GM18907 (cell line): ENCODE data around the gene YEATS4.
A peak's percentile ranks its signal among the peaks of the same experiment; 100 is the strongest.

Experiments
- ATAC-seq: cut with Tn5 transposase; IDR thresholded peaks from one replicate; pipeline ENCODE4 v1.9.1; 2021; ENCODE audit warnings: mild to moderate bottlenecking, moderate library complexity; ENCODE audit not compliant: unreplicated experiment

Gene YEATS4

GRCh38 chr12:69388371-69388770 is 28.8 kb downstream of the YEATS4 start:
- peak; percentile 42 for ATAC-seq

GRCh38 chr12:69389831-69390230 is 30.3 kb downstream of the YEATS4 start:
- ATAC-seq = no peak

DNA sequence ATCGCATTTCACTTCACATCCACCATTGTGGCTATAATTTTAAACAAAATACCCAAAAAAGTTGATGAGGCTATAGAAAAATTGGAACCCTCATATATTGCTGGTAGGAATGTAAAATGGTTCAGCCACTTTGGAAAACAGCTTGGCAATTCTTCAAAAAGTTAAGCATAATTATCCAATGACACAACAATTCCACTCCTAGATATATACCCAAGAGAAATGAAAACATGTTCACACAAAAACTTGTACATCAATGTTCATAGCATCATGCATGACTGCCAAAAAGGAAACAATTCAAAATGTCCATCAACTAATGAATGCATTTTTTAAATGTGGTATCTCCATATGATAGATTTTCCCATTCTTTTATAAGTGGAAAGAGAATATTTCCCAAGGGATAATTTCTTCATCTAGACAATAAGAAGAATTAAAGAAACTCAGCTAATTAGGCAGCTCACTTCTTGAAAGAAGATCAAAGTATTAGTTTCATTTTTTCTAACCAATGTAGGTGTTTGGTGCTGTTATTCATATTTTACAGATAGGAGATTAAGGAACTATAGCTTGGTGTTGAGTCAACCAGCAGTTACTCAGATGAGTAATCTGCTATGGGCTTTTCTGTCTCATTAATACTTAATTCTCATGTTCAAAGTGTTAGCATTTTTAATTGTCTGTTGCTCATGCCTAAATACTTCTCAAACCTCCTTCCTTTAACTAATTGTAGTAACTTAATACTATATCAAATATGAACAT is 32.8 kb downstream of the YEATS4 start:
- ATAC-seq = peak; percentile 75

DNA sequence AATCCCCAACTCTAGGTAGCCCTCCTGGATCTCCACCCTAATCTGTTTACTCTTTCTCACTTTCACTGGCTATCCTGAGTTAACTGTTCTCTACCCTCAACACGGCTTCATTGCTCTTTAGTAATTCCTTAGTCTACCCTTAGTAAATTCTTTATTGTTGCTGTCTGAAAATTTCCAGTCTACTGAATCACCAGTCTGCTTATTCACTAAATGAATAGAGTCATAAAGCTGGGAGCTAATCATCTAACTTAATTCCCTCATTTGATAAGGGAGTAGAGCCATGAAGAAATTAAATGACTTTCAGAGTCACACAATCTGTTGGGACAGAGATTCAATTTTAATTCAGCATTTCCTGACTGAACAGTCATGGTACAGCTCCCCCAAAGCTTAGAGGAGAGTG is 36.5 kb downstream of the YEATS4 start:
- ATAC-seq = no peak

- no peak for ATAC-seq
These were observed 37.4 kb downstream of the YEATS4 start for GRCh38 chr12:69396963-69397362.

GRCh38 chr12:69397978-69398377 is 38.4 kb downstream of the YEATS4 start:
- no peak for ATAC-seq

GRCh38 chr12:69401940-69402339 is 42.4 kb downstream of the YEATS4 start:
- no peak for ATAC-seq

DNA sequence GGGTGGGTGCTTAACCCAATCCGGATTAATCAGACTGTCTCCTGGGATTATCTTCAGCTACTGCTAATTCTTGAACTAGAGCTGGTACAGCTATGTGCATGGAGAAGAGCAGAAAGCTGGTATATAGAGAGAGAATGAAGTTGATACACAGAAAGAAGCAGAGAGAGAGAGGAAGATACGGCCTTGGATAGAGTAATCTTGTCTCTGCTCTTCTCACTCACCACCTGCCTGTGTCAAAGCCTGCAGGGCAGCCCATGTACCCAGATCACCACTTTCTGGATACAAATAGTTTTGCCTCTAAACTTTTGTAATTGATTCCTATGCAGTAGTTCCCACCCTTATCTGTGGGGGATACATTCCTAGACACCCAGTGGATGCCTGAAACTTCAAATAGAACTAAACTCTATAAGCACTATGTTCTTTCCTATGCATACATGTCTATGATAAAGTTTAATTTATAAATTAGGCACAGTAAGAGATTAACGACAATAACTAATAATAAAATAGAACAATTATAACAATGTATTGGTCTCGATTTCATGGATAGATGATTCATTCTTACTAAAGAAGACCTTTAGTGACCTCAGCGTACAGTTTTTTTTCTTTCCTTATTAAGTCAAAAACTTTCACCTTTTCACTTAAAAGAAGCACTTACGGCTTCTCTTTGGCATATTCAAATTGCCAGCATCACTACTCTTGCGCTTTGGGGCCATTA is 45.5 kb downstream of the YEATS4 start:
- ATAC-seq = no peak

- no peak for ATAC-seq
These were observed 46.0 kb downstream of the YEATS4 start for GRCh38 chr12:69405566-69405865.

DNA sequence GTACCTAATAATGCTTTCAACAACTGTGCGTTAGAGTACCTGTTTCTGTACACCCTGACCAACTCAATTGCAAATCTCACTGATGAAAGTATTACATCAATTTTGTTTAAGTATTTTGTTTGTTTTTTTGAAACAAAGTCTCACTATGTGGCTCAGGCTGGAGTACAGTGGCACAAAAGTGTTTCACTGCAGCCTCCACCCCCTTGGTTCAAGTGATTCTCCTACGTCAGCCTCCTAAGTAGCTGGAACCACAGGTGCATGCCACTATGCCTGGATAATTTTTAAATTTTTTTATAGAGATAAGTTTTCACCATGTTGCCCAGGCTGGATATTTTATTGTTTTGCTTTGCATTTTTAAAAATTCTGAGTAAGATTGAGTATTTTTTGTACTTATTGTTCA is 46.7 kb downstream of the YEATS4 start:
- no peak for ATAC-seq

DNA sequence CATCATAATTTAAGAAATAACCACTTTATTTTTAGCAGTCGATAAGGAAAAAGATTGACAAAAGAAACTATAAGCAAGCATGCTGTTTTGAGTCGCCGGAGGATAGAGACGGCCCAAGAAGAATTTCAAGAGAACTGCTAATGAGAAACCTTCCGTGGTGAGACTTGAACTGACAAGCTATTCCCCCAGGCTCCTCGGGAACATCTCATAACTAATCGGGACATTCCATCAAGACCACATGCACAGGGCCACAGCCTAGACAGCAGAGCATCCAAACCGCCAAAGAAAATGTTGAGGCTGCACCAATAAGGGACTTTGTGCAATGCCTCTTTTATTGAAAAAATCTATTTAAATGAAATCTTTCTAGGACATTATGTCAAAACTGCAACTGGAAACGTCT is 51.0 kb downstream of the YEATS4 start:
- ATAC-seq = no peak

DNA sequence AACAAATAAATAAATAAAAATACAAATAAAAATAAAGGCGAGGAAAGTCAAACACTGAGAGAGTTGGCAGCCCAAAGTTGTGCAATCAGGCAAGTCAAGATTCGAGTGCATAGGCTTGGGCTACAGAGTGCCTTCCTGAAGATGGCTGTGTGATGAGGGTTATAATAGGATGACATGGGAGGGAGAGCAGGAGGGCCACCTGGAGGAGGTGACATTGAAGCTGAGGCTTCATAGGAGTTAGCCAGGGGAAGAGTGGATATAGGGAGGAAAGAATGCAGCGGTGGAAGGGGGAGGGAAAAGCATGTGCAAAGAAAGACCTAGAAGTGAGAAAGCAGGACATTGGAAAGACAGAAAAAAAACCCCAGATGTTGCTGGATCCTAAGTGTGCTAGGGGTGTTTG is 53.1 kb downstream of the YEATS4 start:
- ATAC-seq = no peak

DNA sequence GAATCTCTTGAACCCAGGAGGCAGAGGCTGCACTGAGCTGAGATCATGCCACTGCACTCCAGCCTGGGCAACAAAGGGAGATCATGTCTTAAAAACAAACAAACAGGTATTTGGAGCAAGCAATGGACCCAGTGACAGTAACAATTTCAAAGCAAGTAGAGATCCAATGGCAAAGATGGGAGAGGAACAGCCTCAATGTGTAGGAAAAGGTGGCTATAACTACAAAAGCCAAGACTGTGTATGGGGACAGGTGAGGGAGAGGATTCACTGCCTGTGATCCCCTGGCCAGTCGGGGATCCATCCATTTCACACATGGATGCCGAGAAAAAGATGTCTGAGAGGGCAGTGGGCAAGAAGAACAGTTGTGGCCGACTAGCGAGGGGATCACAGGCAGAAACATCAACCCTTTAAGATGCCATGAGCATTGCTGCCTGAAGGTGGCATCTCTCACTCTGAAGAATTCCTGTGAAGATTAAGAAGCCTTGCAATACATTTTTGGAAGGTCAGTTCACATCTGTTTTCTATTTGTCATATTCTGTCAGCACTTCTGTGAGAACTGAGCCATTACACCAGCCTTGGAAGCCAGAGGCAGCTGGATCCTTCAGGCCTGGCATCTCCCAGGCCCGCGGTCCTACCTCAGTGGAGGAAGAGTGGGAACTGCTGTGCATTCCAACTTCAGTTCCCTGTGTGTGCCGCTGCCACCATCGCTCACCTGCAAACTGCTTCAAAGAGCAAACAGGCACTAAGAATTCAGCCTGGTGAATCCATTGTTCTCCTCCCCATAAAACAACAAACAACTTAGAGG is 56.1 kb downstream of the YEATS4 start:
- no peak for ATAC-seq

- no peak for ATAC-seq
These were observed 57.7 kb downstream of the YEATS4 start for GRCh38 chr12:69417231-69417630.

DNA sequence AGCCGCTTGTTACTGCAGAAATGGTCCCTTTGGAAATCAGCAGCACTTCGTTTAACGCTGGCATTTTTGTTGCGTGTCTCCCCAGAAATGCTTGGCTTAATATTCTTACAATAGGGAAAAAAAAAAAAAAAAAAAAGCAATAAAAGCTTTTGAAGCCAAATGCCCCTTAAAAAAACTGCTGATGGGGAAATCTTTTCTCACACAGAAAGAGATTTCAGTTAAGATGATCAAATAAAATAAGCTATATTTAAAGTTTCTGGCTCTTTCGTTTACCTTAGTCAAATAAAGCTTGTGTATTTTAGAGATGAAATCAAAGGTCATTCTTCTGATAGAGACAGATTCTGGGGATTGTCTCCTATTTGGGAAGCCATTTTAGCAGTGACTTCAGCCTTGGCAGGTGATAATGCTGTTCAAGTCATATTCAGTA is 58.2 kb downstream of the YEATS4 start:
- no peak for ATAC-seq

GRCh38 chr12:69419701-69420100 is 60.2 kb downstream of the YEATS4 start:
- ATAC-seq = no peak

DNA sequence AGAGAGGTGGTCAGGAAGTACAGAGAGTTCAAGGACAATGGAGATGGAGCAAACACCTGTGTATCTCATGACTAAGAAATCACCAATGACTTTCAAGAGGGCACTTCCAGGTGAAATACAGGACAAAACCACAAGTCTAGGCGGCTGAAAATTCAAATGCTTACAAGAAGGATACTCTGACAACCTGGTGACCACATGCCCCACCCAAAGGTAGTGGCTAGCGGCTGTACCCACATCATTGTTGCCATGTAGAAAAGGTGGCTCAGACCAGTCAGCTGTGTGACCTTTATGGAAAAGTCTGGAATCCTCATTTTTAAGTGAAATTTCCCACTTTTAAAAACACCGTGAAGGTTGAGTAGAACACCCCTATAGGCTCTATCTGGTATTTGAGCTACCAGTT is 62.0 kb downstream of the YEATS4 start:
- ATAC-seq = no peak

DNA sequence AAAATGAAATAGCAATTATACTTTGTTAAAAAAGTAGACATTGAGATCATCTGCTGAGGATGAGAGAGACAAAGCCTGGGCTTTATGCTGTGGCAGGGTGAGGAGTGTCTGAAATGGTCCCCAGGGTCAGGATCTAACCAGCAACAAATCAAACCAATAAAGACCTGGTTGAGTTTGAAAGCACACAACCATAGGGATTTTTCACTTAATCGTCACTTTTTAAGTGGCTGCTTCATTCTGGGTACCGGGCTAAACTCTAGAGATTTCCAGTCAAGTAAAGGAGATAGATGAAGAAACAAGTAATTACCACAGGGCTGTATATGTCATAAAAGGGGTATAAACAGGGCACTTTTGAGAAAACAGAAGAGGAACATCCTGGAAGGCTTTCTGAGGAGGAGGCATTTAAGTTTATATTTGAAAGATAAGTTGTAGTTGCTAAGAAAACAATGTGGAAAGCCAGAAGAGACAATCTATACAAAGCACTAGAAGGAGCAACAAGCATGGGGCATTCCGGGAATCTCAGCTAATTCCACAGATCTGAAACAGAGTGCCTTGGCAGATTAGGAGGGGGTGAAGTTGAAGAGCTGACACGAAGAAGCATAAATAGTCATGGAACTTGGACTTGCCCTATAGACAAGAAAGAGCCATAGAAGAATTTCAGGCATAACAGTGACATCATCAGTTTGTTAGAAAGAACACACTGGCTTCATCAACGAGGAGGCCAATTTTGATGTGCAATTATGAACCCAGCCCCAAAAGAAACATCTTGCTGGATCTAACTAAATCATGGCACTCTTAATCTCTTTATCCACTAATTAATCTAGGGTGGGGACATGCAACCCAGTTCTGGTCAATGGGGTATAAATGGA is 63.7 kb downstream of the YEATS4 start:
- ATAC-seq = no peak

- ATAC-seq = no peak
These were observed 65.9 kb downstream of the YEATS4 start for GRCh38 chr12:69425417-69425816.

DNA sequence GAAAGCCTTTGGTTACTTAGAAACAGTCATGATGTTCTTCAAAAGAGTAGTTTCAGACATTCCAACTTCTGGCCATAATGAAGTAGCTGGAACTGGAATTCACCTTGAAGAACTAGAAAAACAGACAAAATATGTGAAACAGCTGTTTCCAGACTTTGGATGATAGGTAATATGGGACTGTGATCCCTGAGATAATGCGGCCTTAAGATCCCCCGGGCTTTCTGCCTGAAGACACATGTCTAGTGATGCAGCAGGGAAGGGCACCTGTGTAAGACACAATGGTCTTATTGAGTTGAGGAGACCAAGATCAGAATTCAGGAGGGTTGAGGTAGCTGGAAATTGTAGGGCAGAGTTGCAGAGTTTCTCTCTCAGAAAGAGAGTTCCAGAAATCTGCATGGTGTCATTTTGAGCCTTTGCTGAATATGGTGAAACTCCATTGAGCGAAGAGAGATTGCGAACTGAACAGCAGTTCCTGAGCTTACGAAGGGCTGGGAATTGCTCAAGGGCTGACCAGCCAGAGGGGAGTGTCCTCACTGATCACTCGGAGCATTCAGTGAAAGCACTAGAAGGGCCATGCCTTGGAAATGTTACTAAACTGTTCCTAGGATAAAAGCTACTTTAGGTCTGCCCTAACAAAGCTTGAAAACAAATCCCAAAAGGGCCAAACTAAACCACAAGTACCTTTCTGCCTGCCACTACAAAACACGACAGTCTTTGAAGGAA is 69.0 kb downstream of the YEATS4 start:
- ATAC-seq = no peak
